GM23338 (cell line): ENCODE measurements around the gene BDKRB1. TPM values are rescaled to one million over a fixed set of nuclear protein-coding genes. Genes with fewer than 3 reads are reported as not detected.

Experiments used
- ATAC-seq: fragments of 200-7000 bp; cut with Tn5 transposase; 3 replicates; pipeline ENCODE4 v1.9.1; 2020
- DNase-seq: peaks from one replicate; pipeline ENCODE4 v3.0.0-alpha.2; 2015; ENCODE audit warnings: low spot score
- H2AFZ ChIP-seq: fragments of 200-600 bp; sonication (generic); 2 replicates; pipeline ENCODE4 v1.8.0; 2016; ENCODE audit warnings: antibody characterized with exemption, mild to moderate bottlenecking, moderate library complexity
- H3F3A ChIP-seq: fragments of 200-600 bp; sonication (generic); replicated peaks from 2 replicates; pipeline ENCODE4 v1.8.0; 2017; ENCODE audit warnings: antibody characterized with exemption, mixed run types, low read depth
- H3K27ac ChIP-seq: fragments of 200-600 bp; sonication (generic); 2 replicates; pipeline ENCODE4 v1.6.1; 2016; ENCODE audit warnings: low read depth
- H3K27me3 ChIP-seq: fragments of 200-600 bp; sonication (generic); 2 replicates; pipeline ENCODE4 v1.8.0; 2016; ENCODE audit warnings: mild to moderate bottlenecking, mixed run types, moderate library complexity; ENCODE audit not compliant: insufficient read depth
- H3K36me3 ChIP-seq: fragments of 200-600 bp; sonication (generic); 2 replicates; pipeline ENCODE4 v1.8.0; 2016; ENCODE audit warnings: mild to moderate bottlenecking; ENCODE audit not compliant: insufficient read depth
- H3K4me1 ChIP-seq: fragments of 200-600 bp; sonication (generic); 2 replicates; pipeline ENCODE4 v1.8.0; 2016; ENCODE audit warnings: mild to moderate bottlenecking, moderate library complexity; ENCODE audit not compliant: insufficient read depth
- H3K4me2 ChIP-seq: fragments of 200-600 bp; sonication (generic); 2 replicates; pipeline ENCODE4 v1.7.1; 2017; ENCODE audit warnings: mixed run types
- H3K4me3 ChIP-seq: fragments of 200-600 bp; sonication (generic); 2 replicates; pipeline ENCODE4 v1.6.1; 2016; ENCODE audit warnings: mixed run types
- H3K79me2 ChIP-seq: fragments of 200-600 bp; sonication (generic); replicated peaks from 2 replicates; pipeline ENCODE4 v1.8.0; 2017; ENCODE audit warnings: mild to moderate bottlenecking; ENCODE audit not compliant: insufficient read depth
- H3K9me2 ChIP-seq: fragments of 200-600 bp; sonication (generic); 2 replicates; pipeline ENCODE4 v1.8.0; 2017; ENCODE audit not compliant: insufficient read depth
- H4K20me1 ChIP-seq: fragments of 200-600 bp; sonication (generic); replicated peaks from 2 replicates; pipeline ENCODE4 v1.8.0; 2017; ENCODE audit warnings: mild to moderate bottlenecking; ENCODE audit not compliant: insufficient read depth
- H3K27ac Mint-ChIP-seq: 2 replicates; pipeline ENCODE4 v1.8.0; 2020; ENCODE audit warnings: inconsistent platforms, mild to moderate bottlenecking, moderate library complexity, mixed read lengths
- H3K27me3 Mint-ChIP-seq: 3 replicates; pipeline ENCODE4 v1.8.0; 2022; ENCODE audit warnings: low read depth, mild to moderate bottlenecking, moderate library complexity, mixed read lengths, inconsistent platforms; ENCODE audit not compliant: insufficient read depth, poor library complexity
- H3K36me3 Mint-ChIP-seq: 3 replicates; pipeline ENCODE4 v1.8.0; 2021; ENCODE audit warnings: low read depth, mild to moderate bottlenecking, inconsistent platforms, moderate library complexity, mixed read lengths
- H3K4me1 Mint-ChIP-seq: 3 replicates; pipeline ENCODE4 v1.8.0; 2020; ENCODE audit warnings: mild to moderate bottlenecking, inconsistent platforms, mixed read lengths
- H3K4me3 Mint-ChIP-seq: 3 replicates; pipeline ENCODE4 v1.8.0; 2021; ENCODE audit warnings: moderate library complexity, mild to moderate bottlenecking, inconsistent platforms, mixed read lengths
- H3K9me3 Mint-ChIP-seq: 3 replicates; pipeline ENCODE4 v1.8.0; 2020; ENCODE audit warnings: moderate library complexity, mild to moderate bottlenecking, inconsistent platforms, mixed read lengths
- CREB1 ChIP-seq: fragments of 250-450 bp; sonication (Bioruptor Pico); IDR thresholded peaks from 2 replicates; pipeline ENCODE4 v1.5.0; 2020; ENCODE audit warnings: low read depth, mild to moderate bottlenecking, moderate library complexity
- EZH2 ChIP-seq: fragments of 200-600 bp; sonication (generic); IDR thresholded peaks from one replicate; pipeline ENCODE4 v1.8.0; 2017; ENCODE audit warnings: antibody characterized with exemption, mild to moderate bottlenecking, low read depth; ENCODE audit not compliant: unreplicated experiment
- EZH2phosphoT487 ChIP-seq: fragments of 200-600 bp; sonication (generic); IDR thresholded peaks from one replicate; pipeline ENCODE4 v1.8.1; 2018; ENCODE audit warnings: antibody characterized with exemption; ENCODE audit not compliant: unreplicated experiment
- JUNB ChIP-seq: IDR thresholded peaks from one replicate; pipeline ENCODE4 v1.6.1; 2016; ENCODE audit warnings: antibody characterized with exemption; ENCODE audit not compliant: unreplicated experiment
- NANOG ChIP-seq: IDR thresholded peaks from 2 replicates; pipeline ENCODE4 v1.6.1; 2016; ENCODE audit warnings: antibody characterized with exemption, borderline replicate concordance
- REST ChIP-seq: IDR thresholded peaks from one replicate; pipeline ENCODE4 v1.6.1; 2018; ENCODE audit warnings: antibody characterized with exemption; ENCODE audit not compliant: unreplicated experiment
- STAT1 ChIP-seq: IDR thresholded peaks from one replicate; pipeline ENCODE4 v1.6.1; 2016; ENCODE audit warnings: antibody characterized with exemption; ENCODE audit not compliant: unreplicated experiment
- ZNF114 ChIP-seq: fragments of 250-450 bp; sonication (Bioruptor Pico); IDR thresholded peaks from 2 replicates; pipeline ENCODE4 v1.5.0; 2020; ENCODE audit warnings: mild to moderate bottlenecking, moderate library complexity
- ZNF331 ChIP-seq: fragments of 250-450 bp; sonication (Bioruptor Pico); IDR thresholded peaks from 2 replicates; pipeline ENCODE4 v1.5.0; 2020; ENCODE audit warnings: low read depth, mild to moderate bottlenecking, moderate library complexity
- polyA plus RNA-seq: library from polyadenylated mRNA; unstranded; fragments of >200 nt; fragmentation: Nextera tagmentation; extraction: Ambion mirVana; gene quantifications from 2 replicates; pipeline ENCODE4 v1.2.1, GENCODE V29; 2016
- total RNA-seq: library from RNA; depleted of rRNA; stranded (reverse); fragments of >200 nt; shearing (Covaris generic); gene quantifications from 2 replicates; pipeline ENCODE4 v1.2.3, GENCODE V29; 2014
- TF ChIP-seq, protein P1 (sequence below): IDR thresholded peaks from 2 replicates; pipeline ENCODE4 v1.6.1; 2016; ENCODE audit warnings: antibody characterized with exemption
- TF ChIP-seq, protein P2 (sequence below): fragments of 250-450 bp; sonication (Bioruptor Pico); IDR thresholded peaks from 2 replicates; pipeline ENCODE4 v1.5.0; 2020; ENCODE audit warnings: mild to moderate bottlenecking, moderate library complexity

The BDKRB1 gene
- total and polyA plus RNA-seq, 2 experiments from 2014 or later, result not detected

DNA sequence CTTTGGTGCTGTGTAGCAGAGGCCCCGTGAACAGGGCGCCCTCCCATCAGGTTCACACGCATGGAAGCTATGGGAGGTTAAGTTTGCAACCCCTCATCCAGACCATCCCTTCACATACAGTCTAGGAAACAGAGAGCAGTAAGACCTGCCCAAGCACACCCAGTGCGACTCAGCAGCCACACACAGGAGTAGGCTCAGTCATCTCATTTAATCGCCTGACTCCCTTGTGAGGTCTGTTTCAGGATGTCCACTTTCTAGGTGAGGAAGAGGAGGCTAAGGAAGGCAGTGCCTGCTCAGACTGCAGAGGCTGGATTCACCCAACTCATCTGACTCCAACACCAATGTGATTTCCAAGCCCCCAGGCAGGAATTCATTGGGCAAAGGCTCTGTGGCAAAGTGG lies 11.9 kb downstream of the BDKRB1 start:
- peaks cover 18% of the 10 kb centered on the region for H3K9me3 Mint-ChIP-seq
- ATAC-seq, result no peak
- H3K4me1 Mint-ChIP-seq, result no peaks in the 10 kb centered on the region
- Histone ChIP-seq H3F3A (no peaks in the 10 kb centered on the region), H4K20me1 (no peaks in the 10 kb centered on the region), H3K27ac (no peak overlapping the region), H3K4me1 (no peaks in the 10 kb centered on the region), H3K27me3 (no peaks in the 10 kb centered on the region), H3K4me2 (no peak overlapping the region), H3K4me3 (no peak overlapping the region), H3K36me3 (no peaks in the 10 kb centered on the region), H3K79me2 (no peaks in the 10 kb centered on the region), H2AFZ (no peak overlapping the region; the same call in 1 of the 2 replicates), H3K9me2 (peaks cover 3% of the 10 kb centered on the region; the same call in 1 of the 2 replicates)
- H3K27me3 Mint-ChIP-seq, result peaks cover 16% of the 10 kb centered on the region
- no peak for DNase-seq
- H3K27ac Mint-ChIP-seq, result no peak overlapping the region
- no peak overlapping the region for H3K4me3 Mint-ChIP-seq
- TF ChIP-seq EZH2 (no peak), ZNF331 (no peak), CREB1 (CRISPR knock-in tag) (no peak), EZH2phosphoT487 (no peak), STAT1 (no peak), JUNB (no peak), NANOG (no peak), ZNF114 (CRISPR knock-in tag) (no peak), REST (no peak)
- TF ChIP-seq, protein P1, sequence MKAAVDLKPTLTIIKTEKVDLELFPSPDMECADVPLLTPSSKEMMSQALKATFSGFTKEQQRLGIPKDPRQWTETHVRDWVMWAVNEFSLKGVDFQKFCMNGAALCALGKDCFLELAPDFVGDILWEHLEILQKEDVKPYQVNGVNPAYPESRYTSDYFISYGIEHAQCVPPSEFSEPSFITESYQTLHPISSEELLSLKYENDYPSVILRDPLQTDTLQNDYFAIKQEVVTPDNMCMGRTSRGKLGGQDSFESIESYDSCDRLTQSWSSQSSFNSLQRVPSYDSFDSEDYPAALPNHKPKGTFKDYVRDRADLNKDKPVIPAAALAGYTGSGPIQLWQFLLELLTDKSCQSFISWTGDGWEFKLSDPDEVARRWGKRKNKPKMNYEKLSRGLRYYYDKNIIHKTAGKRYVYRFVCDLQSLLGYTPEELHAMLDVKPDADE, result no peak
- TF ChIP-seq, protein P2, sequence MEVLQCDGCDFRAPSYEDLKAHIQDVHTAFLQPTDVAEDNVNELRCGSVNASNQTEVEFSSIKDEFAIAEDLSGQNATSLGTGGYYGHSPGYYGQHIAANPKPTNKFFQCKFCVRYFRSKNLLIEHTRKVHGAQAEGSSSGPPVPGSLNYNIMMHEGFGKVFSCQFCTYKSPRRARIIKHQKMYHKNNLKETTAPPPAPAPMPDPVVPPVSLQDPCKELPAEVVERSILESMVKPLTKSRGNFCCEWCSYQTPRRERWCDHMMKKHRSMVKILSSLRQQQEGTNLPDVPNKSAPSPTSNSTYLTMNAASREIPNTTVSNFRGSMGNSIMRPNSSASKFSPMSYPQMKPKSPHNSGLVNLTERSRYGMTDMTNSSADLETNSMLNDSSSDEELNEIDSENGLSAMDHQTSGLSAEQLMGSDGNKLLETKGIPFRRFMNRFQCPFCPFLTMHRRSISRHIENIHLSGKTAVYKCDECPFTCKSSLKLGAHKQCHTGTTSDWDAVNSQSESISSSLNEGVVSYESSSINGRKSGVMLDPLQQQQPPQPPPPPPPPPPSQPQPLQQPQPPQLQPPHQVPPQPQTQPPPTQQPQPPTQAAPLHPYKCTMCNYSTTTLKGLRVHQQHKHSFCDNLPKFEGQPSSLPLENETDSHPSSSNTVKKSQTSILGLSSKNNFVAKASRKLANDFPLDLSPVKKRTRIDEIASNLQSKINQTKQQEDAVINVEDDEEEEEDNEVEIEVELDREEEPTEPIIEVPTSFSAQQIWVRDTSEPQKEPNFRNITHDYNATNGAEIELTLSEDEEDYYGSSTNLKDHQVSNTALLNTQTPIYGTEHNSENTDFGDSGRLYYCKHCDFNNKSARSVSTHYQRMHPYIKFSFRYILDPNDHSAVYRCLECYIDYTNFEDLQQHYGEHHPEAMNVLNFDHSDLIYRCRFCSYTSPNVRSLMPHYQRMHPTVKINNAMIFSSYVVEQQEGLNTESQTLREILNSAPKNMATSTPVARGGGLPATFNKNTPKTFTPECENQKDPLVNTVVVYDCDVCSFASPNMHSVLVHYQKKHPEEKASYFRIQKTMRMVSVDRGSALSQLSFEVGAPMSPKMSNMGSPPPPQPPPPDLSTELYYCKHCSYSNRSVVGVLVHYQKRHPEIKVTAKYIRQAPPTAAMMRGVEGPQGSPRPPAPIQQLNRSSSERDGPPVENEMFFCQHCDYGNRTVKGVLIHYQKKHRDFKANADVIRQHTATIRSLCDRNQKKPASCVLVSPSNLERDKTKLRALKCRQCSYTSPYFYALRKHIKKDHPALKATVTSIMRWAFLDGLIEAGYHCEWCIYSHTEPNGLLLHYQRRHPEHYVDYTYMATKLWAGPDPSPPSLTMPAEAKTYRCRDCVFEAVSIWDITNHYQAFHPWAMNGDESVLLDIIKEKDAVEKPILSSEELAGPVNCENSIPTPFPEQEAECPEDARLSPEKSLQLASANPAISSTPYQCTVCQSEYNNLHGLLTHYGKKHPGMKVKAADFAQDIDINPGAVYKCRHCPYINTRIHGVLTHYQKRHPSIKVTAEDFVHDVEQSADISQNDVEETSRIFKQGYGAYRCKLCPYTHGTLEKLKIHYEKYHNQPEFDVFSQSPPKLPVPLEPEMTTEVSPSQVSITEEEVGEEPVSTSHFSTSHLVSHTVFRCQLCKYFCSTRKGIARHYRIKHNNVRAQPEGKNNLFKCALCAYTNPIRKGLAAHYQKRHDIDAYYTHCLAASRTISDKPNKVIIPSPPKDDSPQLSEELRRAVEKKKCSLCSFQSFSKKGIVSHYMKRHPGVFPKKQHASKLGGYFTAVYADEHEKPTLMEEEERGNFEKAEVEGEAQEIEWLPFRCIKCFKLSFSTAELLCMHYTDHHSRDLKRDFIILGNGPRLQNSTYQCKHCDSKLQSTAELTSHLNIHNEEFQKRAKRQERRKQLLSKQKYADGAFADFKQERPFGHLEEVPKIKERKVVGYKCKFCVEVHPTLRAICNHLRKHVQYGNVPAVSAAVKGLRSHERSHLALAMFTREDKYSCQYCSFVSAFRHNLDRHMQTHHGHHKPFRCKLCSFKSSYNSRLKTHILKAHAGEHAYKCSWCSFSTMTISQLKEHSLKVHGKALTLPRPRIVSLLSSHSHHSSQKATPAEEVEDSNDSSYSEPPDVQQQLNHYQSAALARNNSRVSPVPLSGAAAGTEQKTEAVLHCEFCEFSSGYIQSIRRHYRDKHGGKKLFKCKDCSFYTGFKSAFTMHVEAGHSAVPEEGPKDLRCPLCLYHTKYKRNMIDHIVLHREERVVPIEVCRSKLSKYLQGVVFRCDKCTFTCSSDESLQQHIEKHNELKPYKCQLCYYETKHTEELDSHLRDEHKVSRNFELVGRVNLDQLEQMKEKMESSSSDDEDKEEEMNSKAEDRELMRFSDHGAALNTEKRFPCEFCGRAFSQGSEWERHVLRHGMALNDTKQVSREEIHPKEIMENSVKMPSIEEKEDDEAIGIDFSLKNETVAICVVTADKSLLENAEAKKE (CRISPR knock-in tag), result no peak
- H3K36me3 Mint-ChIP-seq, result peaks cover 7% of the 10 kb centered on the region; the same call in 2 of the 3 replicates
